ENCODE results near the gene PMS1. TPM values are rescaled to one million over a fixed set of nuclear protein-coding genes. Genes with fewer than 3 reads are reported as not detected.

Gene PMS1
- polyA plus RNA-seq, 1 donor (not counting 4 experiments of a cell fraction or from before 2014, with no cell fraction given) = 14.8 TPM

DNA sequence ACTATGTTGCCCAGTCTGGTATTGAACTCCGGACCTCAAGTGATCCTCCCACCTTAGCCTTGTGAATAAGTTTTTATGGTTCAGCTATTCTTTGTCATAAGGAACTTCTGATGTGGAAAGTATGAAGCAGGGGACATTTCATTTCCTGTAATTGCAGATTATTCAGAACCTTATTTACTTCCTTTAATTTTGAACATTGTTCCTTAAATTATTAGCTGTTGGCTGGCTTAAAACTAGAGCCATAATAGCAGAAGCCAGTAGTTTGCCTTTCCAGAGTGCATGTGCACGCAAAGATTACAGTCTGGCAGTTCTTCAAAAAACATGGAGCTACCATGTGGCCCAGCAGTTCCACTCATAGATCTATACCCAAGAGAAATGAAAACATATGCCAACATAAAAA lies 53.1 kb downstream of the PMS1 start:
- Histone ChIP-seq H3K36me3 (ENCODE audit: control insufficient read depth in 2 of 2, extremely low read depth in 1 of 2, insufficient read depth in 2 of 2, low read length in 2 of 2) (peaks cover 1 to 9% of the 10 kb centered on the region in 2 experiments), H3K4me2 (ENCODE audit: control insufficient read depth, extremely low read depth, insufficient read depth, low read depth, low read length) (no peak overlapping the region), H3K79me2 (ENCODE audit: control insufficient read depth, insufficient read depth, low read length) (no peaks in the 10 kb centered on the region), H3K9ac (ENCODE audit: control insufficient read depth, extremely low read depth, insufficient read depth, low read length) (no peak overlapping the region), H4K20me1 (ENCODE audit: control insufficient read depth, extremely low read depth, insufficient read depth, low read length) (no peaks in the 10 kb centered on the region), H3K4me1 (ENCODE audit: control insufficient read depth, extremely low read depth, insufficient read depth, low read length) (peaks cover 6% of the 10 kb centered on the region), H2AFZ (ENCODE audit: control insufficient read depth, low read length) (no peak overlapping the region), H3K4me3 (ENCODE audit: control insufficient read depth in 2 of 3, extremely low read depth in 1 of 3, insufficient read depth in 2 of 3, low read depth in 1 of 3, low read length in 3 of 3) (no peak overlapping the region), H3K9me1 (ENCODE audit: control insufficient read depth, extremely low read depth, insufficient read depth, low read length) (no peaks in the 10 kb centered on the region), H3K27ac (ENCODE audit: control insufficient read depth, insufficient read depth, low read length) (peak overlapping the region; percentile 10), H3K27me3 (ENCODE audit: control insufficient read depth, extremely low read depth, insufficient read depth, low read length) (no peaks in the 10 kb centered on the region), H3K9me3 (ENCODE audit: control insufficient read depth, low read depth, low read length) (no peaks in the 10 kb centered on the region)
- no peak for TF ChIP-seq EZH2 (IDR thresholded peaks at IDR 0.05; ENCODE audit: low read length)
- TF ChIP-seq, protein P1, sequence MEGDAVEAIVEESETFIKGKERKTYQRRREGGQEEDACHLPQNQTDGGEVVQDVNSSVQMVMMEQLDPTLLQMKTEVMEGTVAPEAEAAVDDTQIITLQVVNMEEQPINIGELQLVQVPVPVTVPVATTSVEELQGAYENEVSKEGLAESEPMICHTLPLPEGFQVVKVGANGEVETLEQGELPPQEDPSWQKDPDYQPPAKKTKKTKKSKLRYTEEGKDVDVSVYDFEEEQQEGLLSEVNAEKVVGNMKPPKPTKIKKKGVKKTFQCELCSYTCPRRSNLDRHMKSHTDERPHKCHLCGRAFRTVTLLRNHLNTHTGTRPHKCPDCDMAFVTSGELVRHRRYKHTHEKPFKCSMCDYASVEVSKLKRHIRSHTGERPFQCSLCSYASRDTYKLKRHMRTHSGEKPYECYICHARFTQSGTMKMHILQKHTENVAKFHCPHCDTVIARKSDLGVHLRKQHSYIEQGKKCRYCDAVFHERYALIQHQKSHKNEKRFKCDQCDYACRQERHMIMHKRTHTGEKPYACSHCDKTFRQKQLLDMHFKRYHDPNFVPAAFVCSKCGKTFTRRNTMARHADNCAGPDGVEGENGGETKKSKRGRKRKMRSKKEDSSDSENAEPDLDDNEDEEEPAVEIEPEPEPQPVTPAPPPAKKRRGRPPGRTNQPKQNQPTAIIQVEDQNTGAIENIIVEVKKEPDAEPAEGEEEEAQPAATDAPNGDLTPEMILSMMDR (optimal IDR thresholded peaks at IDR 0.05 in 1 of 3, IDR thresholded peaks at IDR 0.05 in 1 of 3, conservative IDR thresholded peaks at IDR 0.05 in 1 of 3; ENCODE audit: extremely low read depth in 1 of 3, insufficient read depth in 2 of 3, low read length in 3 of 3) = no peak
- dilution Hi-C loops (cut with MboI; ENCODE audit: extremely low pct_ligation_motif_present, low sequenced_read_pairs) = no loop called here
- no peak for DNase-seq (ENCODE audit: low read depth, low spot score)
- no peak for FAIRE-seq

DNA sequence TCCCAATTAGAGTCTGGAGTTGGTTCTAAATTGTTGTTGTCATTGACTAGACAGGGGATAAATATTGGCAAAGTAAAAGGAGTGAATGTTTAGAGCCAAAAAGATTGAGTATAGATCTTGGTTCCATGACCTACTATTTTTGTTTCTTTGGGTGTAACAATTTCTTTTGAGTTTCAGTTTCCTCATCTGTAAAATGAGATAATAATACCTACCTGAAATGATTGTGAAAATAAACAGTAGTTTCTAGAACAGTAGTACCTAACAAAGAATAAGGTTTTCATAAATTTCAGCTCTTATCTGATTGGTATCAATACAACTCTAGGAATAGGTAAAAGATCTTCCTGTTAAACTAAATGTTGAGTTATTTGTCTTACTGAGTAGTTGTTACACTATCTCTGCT lies 56.8 kb downstream of the PMS1 start:
- dilution Hi-C loops (cut with MboI; ENCODE audit: extremely low pct_ligation_motif_present, low sequenced_read_pairs) = no loop called here
- Histone ChIP-seq H3K9ac (ENCODE audit: control insufficient read depth, extremely low read depth, insufficient read depth, low read length) (no peak overlapping the region), H3K36me3 (ENCODE audit: control insufficient read depth in 2 of 2, extremely low read depth in 1 of 2, insufficient read depth in 2 of 2, low read length in 2 of 2) (peaks cover 0 to 8% of the 10 kb centered on the region in 2 experiments), H3K4me3 (ENCODE audit: control insufficient read depth in 2 of 3, extremely low read depth in 1 of 3, insufficient read depth in 2 of 3, low read depth in 1 of 3, low read length in 3 of 3) (no peak overlapping the region), H3K27me3 (ENCODE audit: control insufficient read depth, extremely low read depth, insufficient read depth, low read length) (no peaks in the 10 kb centered on the region), H3K9me3 (ENCODE audit: control insufficient read depth, low read depth, low read length) (no peaks in the 10 kb centered on the region), H3K9me1 (ENCODE audit: control insufficient read depth, extremely low read depth, insufficient read depth, low read length) (no peaks in the 10 kb centered on the region), H3K79me2 (ENCODE audit: control insufficient read depth, insufficient read depth, low read length) (no peaks in the 10 kb centered on the region), H2AFZ (ENCODE audit: control insufficient read depth, low read length) (no peak overlapping the region), H3K4me2 (ENCODE audit: control insufficient read depth, extremely low read depth, insufficient read depth, low read depth, low read length) (no peak overlapping the region), H3K4me1 (ENCODE audit: control insufficient read depth, extremely low read depth, insufficient read depth, low read length) (peaks cover 5% of the 10 kb centered on the region), H3K27ac (ENCODE audit: control insufficient read depth, insufficient read depth, low read length) (no peak overlapping the region), H4K20me1 (ENCODE audit: control insufficient read depth, extremely low read depth, insufficient read depth, low read length) (no peaks in the 10 kb centered on the region)
- TF ChIP-seq, protein P1 (optimal IDR thresholded peaks at IDR 0.05 in 1 of 3, IDR thresholded peaks at IDR 0.05 in 1 of 3, conservative IDR thresholded peaks at IDR 0.05 in 1 of 3; ENCODE audit: extremely low read depth in 1 of 3, insufficient read depth in 2 of 3, low read length in 3 of 3) = no peak
- no peak for TF ChIP-seq EZH2 (IDR thresholded peaks at IDR 0.05; ENCODE audit: low read length)
- DNase-seq (ENCODE audit: low read depth, low spot score) (no peak), FAIRE-seq (no peak)

All from keratinocyte (primary cell).